NCI-H446 (cell line): ENCODE results near the gene PRKACA.
A peak's percentile ranks its signal among the peaks of the same experiment; 100 is the strongest.

Experiments
- DNase-seq, 2 experiments: peaks; one replicate each; lab custom pipeline; 2025; lab: John Stamatoyannopoulos, UW

The PRKACA gene

GRCh38 chr19:14091813-14092462 lies 25.6 kb downstream of the PRKACA start:
- DNase-seq: no peak

DNA sequence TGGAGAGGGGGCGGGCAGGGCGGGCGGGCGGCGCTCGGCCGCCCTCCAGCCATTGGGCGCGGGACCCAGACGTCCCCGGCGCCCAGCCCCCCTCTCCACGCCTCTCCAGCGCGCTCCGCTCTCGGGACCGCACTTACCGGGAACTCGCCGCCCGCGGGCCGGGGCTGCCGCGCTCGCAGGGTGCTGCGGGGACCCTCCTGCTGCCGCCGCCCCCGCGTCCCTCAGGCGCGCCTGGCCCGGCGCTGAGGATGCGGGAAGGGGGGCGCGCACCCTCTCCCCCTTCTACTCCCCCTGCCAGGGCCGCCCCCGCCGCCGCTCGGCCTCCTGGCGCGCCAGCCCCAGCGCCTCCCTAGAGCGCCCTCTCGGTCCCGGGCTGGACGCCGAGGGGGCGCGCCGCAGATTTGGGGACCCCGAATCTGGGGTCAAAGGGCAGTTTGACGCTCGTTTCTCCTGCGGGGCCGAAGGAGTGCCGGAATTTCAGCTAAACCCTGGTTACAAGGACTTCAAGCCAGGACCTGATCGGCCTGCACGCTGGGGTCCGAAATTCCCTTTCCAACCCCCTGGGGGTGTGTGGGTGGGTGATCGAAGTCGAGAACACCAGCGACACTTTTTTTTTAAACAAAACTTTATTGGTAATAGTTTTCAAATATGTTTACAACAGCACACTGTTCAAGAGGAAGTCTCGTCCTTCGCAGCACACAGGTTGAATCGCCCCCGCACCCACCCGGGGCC lies 26.3 kb downstream of the PRKACA start:
- DNase-seq: peak in 1 of 2 experiments; percentile 66

DNA sequence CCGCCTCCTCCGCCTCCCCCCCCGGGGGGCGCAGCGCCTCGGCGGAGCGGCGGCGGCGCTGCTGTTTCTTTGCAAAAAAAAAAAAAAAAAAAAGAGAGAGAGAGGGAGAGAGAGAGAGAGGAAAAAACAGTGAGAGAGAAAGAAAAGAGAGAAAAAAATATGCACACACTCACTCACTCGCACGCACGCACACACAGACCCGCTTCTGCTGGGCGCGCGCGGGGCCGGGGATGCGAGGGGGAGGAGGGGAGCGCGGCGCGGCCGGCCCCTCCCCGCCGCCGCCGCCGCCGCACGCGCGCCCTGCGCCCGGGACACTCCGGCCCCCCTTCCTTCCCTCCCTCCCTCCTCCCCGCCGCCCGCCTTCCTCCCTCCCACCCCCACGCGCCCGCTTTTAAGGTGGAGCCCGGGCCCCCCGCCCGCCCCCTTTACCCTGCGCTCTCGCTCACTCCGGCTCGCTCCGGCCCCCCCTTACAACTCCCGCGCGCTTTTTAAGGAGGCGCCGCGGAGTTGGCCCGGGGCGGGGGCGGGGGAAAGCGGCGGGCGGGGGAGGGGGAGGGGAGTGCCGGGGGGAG lies 27.0 kb downstream of the PRKACA start, which contains the start of gene SAMD1:
Gene SAMD1, minus strand, starts transcription at position 243 of the 572 bp plus-strand sequence.
- DNase-seq: peak; percentile 60 to 92

GRCh38 chr19:14089662-14090508 lies 27.7 kb downstream of the PRKACA start:
- peak in 1 of 2 experiments; percentile 62 for DNase-seq

- no peak for DNase-seq
Observed at GRCh38 chr19:14089412-14089661, 28.2 kb downstream of the PRKACA start.

GRCh38 chr19:14088634-14089411 lies 28.7 kb downstream of the PRKACA start:
- no peak for DNase-seq

- no peak for DNase-seq
Observed at GRCh38 chr19:14086098-14086497, 31.5 kb downstream of the PRKACA start.

DNA sequence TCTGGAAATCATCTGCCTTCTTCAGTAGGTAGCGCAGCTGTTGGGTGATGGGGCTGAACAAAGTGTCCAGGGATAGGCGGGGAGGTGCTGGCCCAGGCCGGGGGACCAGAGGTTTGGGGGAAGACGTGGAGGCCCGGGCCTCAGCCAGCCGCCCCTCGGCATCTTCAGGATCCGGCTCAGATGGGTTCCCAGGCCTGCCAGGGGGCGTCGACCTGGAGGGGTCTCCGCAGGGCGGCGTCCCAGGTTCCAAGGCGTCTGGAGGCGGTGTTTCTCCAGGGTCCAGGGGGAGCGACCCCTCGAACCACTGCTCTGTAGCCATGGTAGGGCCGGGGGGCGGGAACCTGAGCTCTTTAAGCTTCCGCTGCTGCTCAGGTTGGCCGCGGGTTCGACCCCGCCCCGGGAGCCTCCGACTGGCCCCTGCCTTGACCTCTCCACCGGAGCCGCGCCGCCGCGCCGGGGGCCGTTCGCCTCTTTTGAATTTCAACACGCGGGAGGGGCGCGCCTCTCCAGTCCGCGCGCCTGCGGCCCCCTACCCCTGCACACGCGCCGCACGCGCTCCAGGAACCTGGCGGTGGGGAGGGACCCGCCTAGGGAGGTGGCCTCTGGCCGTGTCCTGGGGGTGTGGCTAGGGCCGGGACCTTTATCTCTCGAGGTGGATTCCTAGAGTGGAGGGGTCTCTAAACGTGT lies 32.1 kb downstream of the PRKACA start, which contains the start of gene C19orf67:
Gene C19orf67, minus strand, starts transcription at position 475 of the 687 bp plus-strand sequence. Its CDS starts 156 bp downstream, at position 319.
- DNase-seq: no peak

DNA sequence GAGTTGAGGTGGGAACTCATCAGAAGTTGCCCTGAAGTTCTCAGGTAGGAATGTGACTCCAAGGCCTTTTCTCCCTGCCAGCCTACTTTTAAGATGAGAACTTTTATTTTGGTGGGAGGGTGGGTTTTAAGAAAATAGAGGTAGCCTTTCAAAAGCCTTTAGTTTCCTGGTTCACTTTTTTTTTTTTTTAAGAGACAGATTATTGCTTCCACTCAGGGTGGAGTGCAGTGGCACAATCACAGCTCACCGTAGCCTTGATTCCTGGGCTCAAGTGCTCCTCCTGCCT lies 34.9 kb downstream of the PRKACA start:
- no peak for DNase-seq

DNA sequence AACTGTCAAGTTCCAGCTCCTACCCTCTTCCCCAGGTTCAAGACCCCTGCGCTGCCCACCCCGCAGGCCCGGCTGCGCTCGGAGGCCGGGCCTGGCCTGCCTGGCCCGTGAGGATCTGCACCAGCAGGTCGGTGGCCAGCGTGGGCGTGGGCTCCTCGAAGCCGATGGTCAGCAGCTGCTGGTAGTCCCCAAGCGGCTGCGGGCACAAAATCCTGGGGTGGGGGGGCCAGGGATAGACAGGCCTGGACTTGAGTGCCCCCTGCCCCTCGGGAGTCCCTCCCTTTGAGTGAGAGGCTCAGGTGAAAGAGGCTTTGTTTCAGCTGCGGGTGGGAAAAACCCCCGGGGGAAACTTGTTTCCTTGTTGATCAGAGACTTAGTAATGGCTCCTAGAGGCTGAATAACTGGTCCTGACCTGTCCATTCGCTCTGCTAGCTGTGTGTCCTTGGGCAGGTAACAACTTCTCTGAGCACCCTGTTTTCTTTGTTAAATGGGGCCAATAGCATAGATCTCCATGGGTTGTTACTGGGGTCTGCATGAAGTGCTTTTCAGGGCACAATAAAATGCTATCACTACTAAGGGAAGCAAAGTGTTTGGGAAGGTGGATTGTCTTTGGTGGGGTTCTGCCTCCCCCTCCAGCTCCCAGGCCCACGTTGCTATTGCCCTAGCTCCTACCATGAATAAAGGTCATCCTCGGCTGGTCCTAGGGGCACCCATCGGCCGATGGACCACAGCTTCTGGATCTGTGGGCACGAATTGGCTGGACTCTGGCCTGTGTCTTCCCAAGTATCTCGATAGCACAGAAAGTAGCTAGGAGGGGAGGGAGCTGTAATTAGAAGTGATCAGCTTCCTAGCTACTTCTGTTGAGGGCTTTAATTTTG lies 35.5 kb downstream of the PRKACA start:
- no peak for DNase-seq

DNA sequence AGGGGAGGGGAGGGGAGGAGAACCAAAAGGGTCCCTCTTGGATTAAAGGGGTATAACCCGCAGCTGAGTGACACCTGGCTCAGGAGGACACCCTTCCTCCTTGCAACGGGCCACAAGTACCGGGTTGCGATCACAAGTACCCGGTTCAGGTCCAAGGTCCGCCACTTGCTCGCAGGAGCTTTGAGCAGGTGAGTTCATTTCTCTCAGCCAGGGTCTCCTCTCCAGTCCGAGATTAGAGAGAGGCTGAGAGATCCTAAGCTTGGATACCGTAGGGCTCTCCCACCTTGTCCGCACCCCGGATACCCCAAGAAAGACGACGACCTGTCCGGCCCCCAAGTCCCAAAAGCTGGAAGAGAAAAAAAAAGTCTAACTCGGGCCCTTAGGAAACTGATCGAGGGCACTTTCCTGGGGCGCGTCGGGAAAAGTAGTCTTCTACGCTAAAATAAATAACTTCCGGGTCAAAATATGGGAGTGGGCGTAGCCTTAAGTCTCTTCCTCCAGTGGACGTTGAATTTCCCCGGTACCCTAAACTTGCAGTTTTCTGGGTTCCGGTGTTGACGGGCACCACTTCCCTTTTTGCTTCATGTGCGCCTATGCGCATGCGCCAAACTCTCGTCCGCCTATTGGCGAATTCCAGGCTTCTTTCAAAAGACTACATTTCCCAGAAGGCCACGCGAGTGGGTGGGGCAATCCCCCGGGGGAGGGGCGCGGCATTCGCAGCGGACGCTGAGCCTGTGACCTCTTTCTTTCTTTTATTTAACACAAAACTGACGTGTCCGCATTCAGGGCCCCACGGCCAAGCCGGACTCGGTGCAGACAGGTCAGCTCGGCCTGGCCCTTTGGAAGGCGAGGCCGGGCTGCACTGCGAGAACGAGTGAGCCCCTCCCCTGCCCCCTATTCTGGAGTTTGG lies 36.4 kb downstream of the PRKACA start:
- DNase-seq: peak; percentile 99 to 100

DNA sequence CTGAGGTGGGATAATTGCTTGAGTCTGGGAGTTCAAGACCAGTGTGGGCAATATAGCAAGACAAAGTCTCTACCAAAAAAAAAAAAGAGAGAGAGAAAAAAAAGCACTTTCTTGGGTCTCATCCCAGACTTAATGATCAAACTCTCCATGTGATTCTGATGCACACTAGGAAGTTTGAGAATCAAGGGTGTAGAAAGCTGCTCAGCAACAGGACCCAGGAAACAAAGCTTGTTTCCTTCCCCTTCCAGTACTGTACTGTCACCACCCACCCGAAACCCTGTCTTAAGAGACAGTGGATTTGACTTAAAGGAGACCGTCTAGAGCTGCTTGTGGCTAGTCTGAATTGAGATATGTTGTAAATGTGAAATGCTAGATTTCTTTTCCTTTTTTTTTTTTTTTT lies 39.2 kb downstream of the PRKACA start:
- no peak for DNase-seq

- no peak for DNase-seq
Observed at GRCh38 chr19:14073925-14074838, 43.4 kb downstream of the PRKACA start.

DNA sequence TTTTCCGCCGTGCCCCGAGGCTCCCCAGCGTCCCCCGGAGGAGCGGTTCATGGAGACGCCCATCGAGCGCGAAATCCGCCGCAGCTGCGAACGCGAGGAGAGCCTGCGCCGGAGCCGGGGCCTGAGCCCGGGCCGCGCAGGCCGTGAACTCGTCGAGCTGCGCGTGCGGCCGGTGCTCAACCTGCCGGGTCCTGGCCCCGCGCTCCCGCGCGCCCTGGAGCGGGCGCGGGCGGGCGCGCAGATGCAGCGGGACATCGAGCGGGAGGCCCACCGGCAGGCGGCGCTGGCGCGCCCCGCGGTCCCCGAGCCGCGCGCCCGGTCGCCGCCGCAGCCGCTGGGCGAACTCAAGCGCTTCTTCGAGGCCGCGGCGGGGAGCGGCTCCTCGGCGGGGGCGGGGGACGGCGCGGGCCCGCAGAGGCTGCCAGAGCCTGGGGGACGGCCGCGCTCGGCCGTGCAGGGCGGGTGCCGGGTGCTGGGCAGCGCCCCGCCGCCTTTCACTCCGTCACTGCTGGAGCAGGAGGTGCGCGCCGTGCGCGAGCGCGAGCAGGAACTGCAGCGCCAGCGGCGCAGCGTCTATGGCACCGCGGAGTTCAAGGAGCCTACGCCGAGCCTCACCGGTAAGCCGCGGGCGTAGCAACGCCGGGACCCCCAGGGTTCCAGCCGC lies 44.2 kb downstream of the PRKACA start:
- DNase-seq: peak in 1 of 2 experiments; percentile 76

GRCh38 chr19:14072535-14073260 lies 44.9 kb downstream of the PRKACA start, which contains the start of gene MISP3:
TSS of gene MISP3 (plus strand) at chr19:14072786. CDS start at chr19:14073310, 524 bp downstream.
- DNase-seq: no peak

DNA sequence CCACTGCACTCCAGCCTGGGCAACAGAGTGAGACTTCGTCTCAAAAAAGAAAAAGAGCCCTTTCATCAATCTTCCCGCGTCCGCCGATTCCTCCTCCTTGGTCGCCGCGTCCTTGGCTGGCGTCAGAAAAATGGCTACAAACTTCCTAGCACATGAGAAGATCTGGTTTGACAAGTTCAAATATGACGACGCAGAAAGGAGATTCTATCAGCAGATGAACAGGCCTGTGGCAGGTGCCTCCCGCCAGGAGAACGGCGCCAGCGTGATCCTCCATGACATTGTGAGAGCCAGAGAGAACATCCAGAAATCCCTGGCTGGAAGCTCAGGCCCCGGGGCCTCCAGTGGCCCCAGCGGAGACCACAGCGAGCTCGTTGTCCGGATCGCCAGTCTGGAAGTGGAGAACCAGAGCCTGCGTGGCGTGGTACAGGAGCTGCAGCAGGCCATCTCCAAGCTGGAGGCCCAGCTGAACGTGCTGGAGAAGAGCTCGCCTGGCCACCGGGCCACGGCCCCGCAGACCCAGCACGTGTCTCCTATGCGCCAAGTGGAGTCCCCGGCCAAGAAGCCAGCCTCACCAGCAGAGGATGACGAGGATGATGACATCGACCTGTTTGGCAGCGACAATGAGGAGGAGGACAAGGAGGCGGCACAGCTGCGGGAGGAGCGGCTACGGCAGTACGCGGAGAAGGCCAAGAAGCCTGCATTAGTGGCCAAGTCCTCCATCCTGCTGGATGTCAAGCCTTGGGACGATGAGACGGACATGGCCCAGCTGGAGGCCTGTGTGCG lies 47.1 kb downstream of the PRKACA start:
- no peak for DNase-seq
